H9 (cell line): ENCODE results near the gene SPECC1L. TPM values are rescaled to one million over a fixed set of nuclear protein-coding genes. Genes with fewer than 3 reads are reported as not detected.

Source experiments
- DNase-seq: peaks from one replicate; pipeline ENCODE4 v3.0.0-alpha.2; 2017
- H2AFZ ChIP-seq: one replicate; pipeline ENCODE4 v1.6.1; 2013; ENCODE audit warnings: mild to moderate bottlenecking, low read length, control low read depth, moderate library complexity
- H2AK5ac ChIP-seq: 2 replicates; pipeline ENCODE4 v1.6.1; 2013; ENCODE audit warnings: low read length, control low read depth, mixed read lengths; ENCODE audit not compliant: insufficient read length
- H2BK120ac ChIP-seq: one replicate; pipeline ENCODE4 v1.6.1; 2013; ENCODE audit warnings: low read depth, mild to moderate bottlenecking, low read length, control low read depth, inconsistent platforms; ENCODE audit not compliant: poor library complexity, severe bottlenecking
- H2BK12ac ChIP-seq: 2 replicates; pipeline ENCODE4 v1.6.1; 2013; ENCODE audit warnings: low read length, control low read depth, mixed read lengths, low read depth; ENCODE audit not compliant: insufficient read length
- H2BK15ac ChIP-seq: 2 replicates; pipeline ENCODE4 v1.6.1; 2013; ENCODE audit warnings: low read depth, low read length, control low read depth
- H2BK20ac ChIP-seq: one replicate; pipeline ENCODE4 v1.6.1; 2013; ENCODE audit warnings: low read depth, mild to moderate bottlenecking, low read length, control low read depth, inconsistent platforms; ENCODE audit not compliant: poor library complexity, severe bottlenecking
- H2BK5ac ChIP-seq: 2 replicates; pipeline ENCODE4 v1.6.1; 2013; ENCODE audit warnings: low read length, control low read depth, mixed read lengths; ENCODE audit not compliant: insufficient read length
- H3K14ac ChIP-seq: 2 replicates; pipeline ENCODE4 v1.6.1; 2013; ENCODE audit warnings: low read length, control low read depth; ENCODE audit not compliant: insufficient read depth
- H3K18ac ChIP-seq: 2 replicates; pipeline ENCODE4 v1.6.1; 2013; ENCODE audit warnings: low read depth, mild to moderate bottlenecking, mixed read lengths, low read length, control low read depth; ENCODE audit not compliant: insufficient read length
- H3K23ac ChIP-seq: 2 replicates; pipeline ENCODE4 v1.6.1; 2013; ENCODE audit warnings: low read length, control low read depth, mixed read lengths, low read depth; ENCODE audit not compliant: insufficient read length
- H3K23me2 ChIP-seq: 2 replicates; pipeline ENCODE4 v1.6.1; 2013; ENCODE audit warnings: low read depth, mild to moderate bottlenecking, mixed read lengths, low read length, control low read depth; ENCODE audit not compliant: insufficient read length, poor library complexity, severe bottlenecking
- H3K27ac ChIP-seq: 2 replicates; pipeline ENCODE4 v1.5.1; 2013; ENCODE audit warnings: low read length, control low read depth, mixed read lengths, low read depth; ENCODE audit not compliant: insufficient read length
- H3K27me3 ChIP-seq: 2 replicates; pipeline ENCODE4 v1.6.1; 2013; ENCODE audit warnings: low read length, control low read depth, inconsistent platforms; ENCODE audit not compliant: insufficient read depth
- H3K4ac ChIP-seq: 2 replicates; pipeline ENCODE4 v1.6.1; 2013; ENCODE audit warnings: low read depth, mild to moderate bottlenecking, control low read depth, inconsistent platforms, low read length, moderate library complexity
- H3K4me1 ChIP-seq: 2 replicates; pipeline ENCODE4 v1.6.1; 2013; ENCODE audit warnings: low read length, control low read depth, inconsistent platforms; ENCODE audit not compliant: insufficient read depth
- H3K4me2 ChIP-seq: 2 replicates; pipeline ENCODE4 v1.6.1; 2013; ENCODE audit warnings: low read length, control low read depth, mixed read lengths; ENCODE audit not compliant: insufficient read length, insufficient read depth
- H3K56ac ChIP-seq: 2 replicates; pipeline ENCODE4 v1.6.1; 2013; ENCODE audit warnings: low read depth, mild to moderate bottlenecking, mixed read lengths, low read length, control low read depth; ENCODE audit not compliant: insufficient read length
- H3K79me1 ChIP-seq: 2 replicates; pipeline ENCODE4 v1.6.1; 2013; ENCODE audit warnings: low read depth, mild to moderate bottlenecking, moderate library complexity, low read length, control low read depth, inconsistent platforms; ENCODE audit not compliant: insufficient read depth, poor library complexity, severe bottlenecking
- H3K79me2 ChIP-seq: 2 replicates; pipeline ENCODE4 v1.6.1; 2013; ENCODE audit warnings: low read length, control low read depth, inconsistent platforms; ENCODE audit not compliant: insufficient read depth
- H3K9ac ChIP-seq: 2 replicates; pipeline ENCODE4 v1.6.1; 2013; ENCODE audit warnings: low read length, control low read depth, mixed read lengths; ENCODE audit not compliant: insufficient read length; ENCODE audit errors: extremely low read depth
- H3K9me3 ChIP-seq: one replicate; pipeline ENCODE4 v1.6.1; 2013; ENCODE audit warnings: low read depth, low read length, inconsistent platforms; ENCODE audit not compliant: control insufficient read depth
- H3T11ph ChIP-seq: one replicate; pipeline ENCODE4 v1.6.1; 2013; ENCODE audit warnings: mild to moderate bottlenecking, low read length, control low read depth, inconsistent platforms
- H4K20me1 ChIP-seq: one replicate; pipeline ENCODE4 v1.6.1; 2013; ENCODE audit not compliant: control insufficient read depth, insufficient read length, insufficient read depth
- H4K5ac ChIP-seq: 2 replicates; pipeline ENCODE4 v1.6.1; 2013; ENCODE audit warnings: low read depth, mild to moderate bottlenecking, mixed read lengths, low read length, control low read depth; ENCODE audit not compliant: insufficient read length
- H4K8ac ChIP-seq: replicated peaks from 2 replicates; pipeline ENCODE4 v1.6.1; 2013; ENCODE audit warnings: low read length, control low read depth, mixed read lengths, low read depth; ENCODE audit not compliant: insufficient read length
- H4K91ac ChIP-seq: 2 replicates; pipeline ENCODE4 v1.6.1; 2013; ENCODE audit warnings: low read depth, mild to moderate bottlenecking, moderate library complexity, mixed read lengths, low read length, control low read depth; ENCODE audit not compliant: insufficient read length
- H3K27ac Mint-ChIP-seq, 3 experiments: 2 replicates in 2 of 3; 3 replicates in 1 of 3; pipeline ENCODE4 v1.8.0; 2020 to 2021; ENCODE audit warnings: mixed read lengths in 3 of 3, mild to moderate bottlenecking in 1 of 3, moderate library complexity in 1 of 3
- H3K27me3 Mint-ChIP-seq: 2 replicates; pipeline ENCODE4 v1.8.0; 2021; ENCODE audit warnings: low read depth, mild to moderate bottlenecking, moderate library complexity, mixed read lengths
- H3K36me3 Mint-ChIP-seq, 3 experiments: 2 replicates in 2 of 3; 3 replicates in 1 of 3; pipeline ENCODE4 v1.8.0; 2020 to 2021; ENCODE audit warnings: low read depth in 3 of 3, mixed read lengths in 3 of 3; ENCODE audit not compliant: insufficient read depth in 1 of 3
- H3K4me1 Mint-ChIP-seq, 2 experiments: 2 replicates each; pipeline ENCODE4 v1.8.0; 2020; ENCODE audit warnings: mixed read lengths in 2 of 2
- H3K4me3 Mint-ChIP-seq, 2 experiments: 2 replicates in 1 of 2; 3 replicates in 1 of 2; pipeline ENCODE4 v1.8.0; 2020 to 2021; ENCODE audit warnings: mild to moderate bottlenecking in 2 of 2, mixed read lengths in 2 of 2, moderate library complexity in 1 of 2
- H3K9me3 Mint-ChIP-seq, 2 experiments: 2 replicates in 1 of 2; 3 replicates in 1 of 2; pipeline ENCODE4 v1.8.0; 2020; ENCODE audit warnings: mild to moderate bottlenecking in 2 of 2, mixed read lengths in 2 of 2, moderate library complexity in 1 of 2
- CTCF ChIP-seq: fragments of 200-600 bp; sonication (generic); conservative IDR thresholded peaks from 3 replicates; pipeline ENCODE4 v1.8.0; 2021; ENCODE audit warnings: antibody characterized with exemption, mild to moderate bottlenecking
- WGBS: extraction: QIAGEN DNeasy Blood & Tissue Kit; methylation state at CpG from one replicate; pipeline ENCODE4 v1.1.7; 2013; ENCODE audit warnings: missing lambda C conversion rate, low lambda C conversion rate, mixed read lengths; ENCODE audit not compliant: insufficient read length; ENCODE audit errors: extremely low coverage; 5-methylcytosine and 5-hydroxymethylcytosine counted together
- total RNA-seq: library from RNA; stranded (reverse); gene quantifications from 2 replicates; pipeline ENCODE4 v1.2.1, GENCODE V29; 2021

SPECC1L gene
- total RNA-seq, 1 experiment from 2014 or later = 57.1 TPM

- Histone ChIP-seq H3K4ac (no peak overlapping the region), H3K27ac (no peak overlapping the region)
These were observed 161.6 kb downstream of the SPECC1L start for GRCh38 chr22:24432059-24432853.

More at GRCh38 chr22:24432059-24432853, 161.6 kb downstream of the SPECC1L start:
- H3K27me3 ChIP-seq = no peaks in the 10 kb centered on the region
- H3K9ac ChIP-seq = no peak overlapping the region
- H3K9me3 ChIP-seq = no peaks in the 10 kb centered on the region
- H2AFZ ChIP-seq = no peak overlapping the region
- H2BK20ac ChIP-seq = no peak overlapping the region
- peaks cover 2% of the 10 kb centered on the region for H3K27me3 Mint-ChIP-seq
- no peaks in the 10 kb centered on the region for H3K79me1 ChIP-seq
- TF ChIP-seq CTCF = no peak
- no peak overlapping the region for H2BK5ac ChIP-seq
- no peaks in the 10 kb centered on the region for H3K79me2 ChIP-seq
- H3K14ac ChIP-seq = no peak overlapping the region
- H3K36me3 Mint-ChIP-seq = no peaks in the 10 kb centered on the region; a peak in 1 of 7 replicates
- no peak overlapping the region for H3T11ph ChIP-seq
- WGBS = no CpG with 5 or more reads among the region's 17 CpGs
- H3K4me1 Mint-ChIP-seq = peaks cover 15 to 25% of the 10 kb centered on the region in 2 experiments
- no peak overlapping the region for H3K23ac ChIP-seq
- H3K18ac ChIP-seq = no peak overlapping the region
- no peak overlapping the region for H4K8ac ChIP-seq
- H2BK15ac ChIP-seq = no peak overlapping the region
- H4K91ac ChIP-seq = no peak overlapping the region
- no peak overlapping the region for H2BK12ac ChIP-seq
- H2BK120ac ChIP-seq = no peak overlapping the region
- H4K5ac ChIP-seq = no peak overlapping the region
- H3K4me1 ChIP-seq = 0 out of 2 replicates have a peak, but pooled peaks cover 5% of the 10 kb centered on the region
- H3K4me2 ChIP-seq = no peak overlapping the region
- no peaks in the 10 kb centered on the region for H3K23me2 ChIP-seq
- H3K9me3 Mint-ChIP-seq = no peaks in the 10 kb centered on the region
- no peak overlapping the region for H3K56ac ChIP-seq
- no peak for DNase-seq
- peaks cover 2% of the 10 kb centered on the region for H4K20me1 ChIP-seq
- H2AK5ac ChIP-seq = no peak overlapping the region
- H3K4me3 Mint-ChIP-seq = no peak overlapping the region
- H3K27ac Mint-ChIP-seq = no peak overlapping the region; a peak in 1 of 7 replicates
